AG09319 (cell line): ENCODE measurements around the gene BMP2K.

Experiments
- DNase-seq: peaks from one replicate; pipeline ENCODE4 v3.0.0-alpha.2; 2010; ENCODE audit warnings: low read depth; ENCODE audit errors: extremely low read depth
- TF ChIP-seq, protein P1 (sequence below): IDR thresholded peaks from 2 replicates; pipeline ENCODE4 v1.5.1; 2011; ENCODE audit warnings: low read depth, mild to moderate bottlenecking, inconsistent platforms, low read length, moderate library complexity

Gene BMP2K

DNA sequence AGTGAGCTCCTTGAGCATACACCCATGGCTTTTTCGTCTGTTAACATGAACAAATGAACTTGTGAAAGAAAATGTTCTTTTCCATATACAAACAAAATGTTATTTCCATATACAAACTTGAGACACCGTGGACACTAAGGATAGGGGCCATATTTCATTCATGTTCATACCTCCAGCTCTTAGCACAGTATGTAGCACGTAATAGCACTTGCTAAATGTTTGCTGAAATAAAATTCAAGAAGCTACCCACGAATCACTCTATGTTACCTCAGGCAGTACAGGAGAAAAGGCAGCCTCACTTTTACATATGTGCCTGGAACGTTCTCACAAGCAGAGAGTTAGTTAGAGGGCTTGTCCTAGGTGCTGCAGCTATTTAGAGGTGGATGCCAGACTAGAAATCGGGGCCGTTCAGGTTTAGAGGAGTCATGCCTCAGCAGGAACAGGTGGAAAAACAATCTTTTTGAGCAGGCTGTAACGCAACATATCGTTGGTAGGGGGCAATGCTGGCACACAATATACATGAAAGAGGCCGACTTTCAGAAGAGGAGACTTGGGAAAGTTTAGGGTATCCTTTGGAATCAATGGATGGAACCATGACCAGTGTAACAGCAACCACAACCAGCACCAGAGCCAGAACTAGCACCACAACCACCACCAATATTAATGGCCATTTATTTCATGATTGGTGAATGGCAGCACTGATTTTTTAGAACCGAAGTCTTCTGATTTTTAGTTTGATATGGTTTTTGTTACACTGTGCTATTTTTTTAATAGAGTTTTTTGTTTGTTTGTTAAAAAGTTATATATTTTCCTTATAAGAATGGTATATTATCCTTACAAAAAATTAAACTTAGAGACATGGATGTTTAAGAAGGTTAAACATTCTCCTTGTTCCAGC, 177.9 kb downstream of the BMP2K start:
- TF ChIP-seq, protein P1, sequence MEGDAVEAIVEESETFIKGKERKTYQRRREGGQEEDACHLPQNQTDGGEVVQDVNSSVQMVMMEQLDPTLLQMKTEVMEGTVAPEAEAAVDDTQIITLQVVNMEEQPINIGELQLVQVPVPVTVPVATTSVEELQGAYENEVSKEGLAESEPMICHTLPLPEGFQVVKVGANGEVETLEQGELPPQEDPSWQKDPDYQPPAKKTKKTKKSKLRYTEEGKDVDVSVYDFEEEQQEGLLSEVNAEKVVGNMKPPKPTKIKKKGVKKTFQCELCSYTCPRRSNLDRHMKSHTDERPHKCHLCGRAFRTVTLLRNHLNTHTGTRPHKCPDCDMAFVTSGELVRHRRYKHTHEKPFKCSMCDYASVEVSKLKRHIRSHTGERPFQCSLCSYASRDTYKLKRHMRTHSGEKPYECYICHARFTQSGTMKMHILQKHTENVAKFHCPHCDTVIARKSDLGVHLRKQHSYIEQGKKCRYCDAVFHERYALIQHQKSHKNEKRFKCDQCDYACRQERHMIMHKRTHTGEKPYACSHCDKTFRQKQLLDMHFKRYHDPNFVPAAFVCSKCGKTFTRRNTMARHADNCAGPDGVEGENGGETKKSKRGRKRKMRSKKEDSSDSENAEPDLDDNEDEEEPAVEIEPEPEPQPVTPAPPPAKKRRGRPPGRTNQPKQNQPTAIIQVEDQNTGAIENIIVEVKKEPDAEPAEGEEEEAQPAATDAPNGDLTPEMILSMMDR: peak; percentile 20; the same call in 1 of the 2 replicates
- no peak for DNase-seq

DNA sequence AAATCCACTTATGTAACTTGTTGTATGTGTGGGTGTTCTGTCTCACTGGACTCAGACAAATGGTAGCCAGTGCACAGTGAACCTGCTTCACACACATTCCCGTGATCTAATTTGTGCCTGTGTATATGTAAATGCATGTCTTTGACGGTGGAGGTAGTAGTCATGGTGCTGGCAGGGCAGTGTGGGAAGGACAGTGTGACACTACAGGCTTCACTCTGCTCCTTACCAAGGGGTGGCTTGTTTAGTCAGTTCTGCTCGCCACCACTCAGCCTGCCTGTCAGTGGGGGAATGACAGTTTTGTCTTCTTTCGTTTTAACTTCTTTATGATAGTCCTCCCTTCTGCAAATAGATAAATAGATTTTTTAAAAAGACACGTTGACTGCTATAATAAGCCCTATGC, 180.8 kb downstream of the BMP2K start:
- DNase-seq: no peak
- TF ChIP-seq, protein P1: no peak

DNA sequence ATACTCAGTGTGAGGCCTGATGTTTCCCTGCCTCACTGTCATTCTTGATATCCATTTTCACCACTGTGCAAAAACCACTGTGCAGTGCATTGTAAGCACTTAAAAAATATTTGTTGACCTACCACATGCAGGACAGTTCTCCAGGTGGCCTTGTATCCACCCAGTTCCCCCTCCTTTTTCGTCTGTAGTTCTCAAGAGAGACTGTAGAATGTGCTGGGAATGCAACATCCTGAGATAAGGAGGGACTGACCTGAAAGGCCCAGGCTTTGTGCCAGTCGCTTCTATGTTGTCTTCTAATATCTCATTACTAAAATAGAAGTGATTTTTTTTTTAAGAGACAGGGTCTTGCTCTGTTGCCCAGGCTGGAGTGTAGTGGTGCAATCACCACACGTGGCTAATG, 184.8 kb downstream of the BMP2K start:
- TF ChIP-seq, protein P1: no peak
- DNase-seq: no peak
